H1 (cell line): ENCODE data around the gene NOXRED1.

Source experiments
- BRCA1 ChIP-seq: IDR thresholded peaks from 2 replicates; pipeline ENCODE4 v1.6.1; 2012; ENCODE audit warnings: low read depth, low read length, improper control_type of control experiment
- GABPA ChIP-seq: IDR thresholded peaks from 2 replicates; pipeline ENCODE4 v1.6.1; 2011; ENCODE audit warnings: mild to moderate bottlenecking, low read length, moderate library complexity, borderline replicate concordance; ENCODE audit not compliant: insufficient read depth
- JUND ChIP-seq: IDR thresholded peaks from 2 replicates; pipeline ENCODE4 v1.6.1; 2011; ENCODE audit warnings: mild to moderate bottlenecking, improper control_type of control experiment, low read length
- NANOG ChIP-seq: IDR thresholded peaks from 2 replicates; pipeline ENCODE4 v1.6.1; 2011; ENCODE audit warnings: low read length, low read depth, mild to moderate bottlenecking, inconsistent platforms; ENCODE audit not compliant: insufficient read depth, poor library complexity, severe bottlenecking
- NRF1 ChIP-seq: IDR thresholded peaks from 2 replicates; pipeline ENCODE4 v1.6.1; 2011; ENCODE audit warnings: mild to moderate bottlenecking, low read depth, low read length, improper control_type of control experiment
- POLR2AphosphoS5 ChIP-seq: IDR thresholded peaks from 2 replicates; pipeline ENCODE4 v1.6.1; 2011; ENCODE audit warnings: low read depth, low read length
- RAD21 ChIP-seq, 2 experiments: IDR thresholded peaks in 1 of 2; conservative IDR thresholded peaks in 1 of 2; 2 replicates each; pipeline ENCODE4 v1.6.1; 2011; ENCODE audit warnings: low read depth in 2 of 2, low read length in 2 of 2, improper control_type of control experiment in 1 of 2, inconsistent platforms in 1 of 2, mild to moderate bottlenecking in 1 of 2, moderate library complexity in 1 of 2
- SIX5 ChIP-seq: IDR thresholded peaks from 2 replicates; pipeline ENCODE4 v1.6.1; 2011; ENCODE audit warnings: mild to moderate bottlenecking, low read depth, low read length
- SP1 ChIP-seq: IDR thresholded peaks from 2 replicates; pipeline ENCODE4 v1.6.1; 2011; ENCODE audit warnings: low read depth, low read length
- YY1 ChIP-seq: IDR thresholded peaks from 2 replicates; pipeline ENCODE4 v1.6.1; 2011; ENCODE audit warnings: low read depth, mild to moderate bottlenecking, low read length
- ZNF274 ChIP-seq: IDR thresholded peaks from 2 replicates; pipeline ENCODE4 v1.7.0; 2012; ENCODE audit warnings: low read length, borderline replicate concordance; ENCODE audit errors: extremely low read depth
- TF ChIP-seq, protein P1 (sequence below): IDR thresholded peaks from 2 replicates; pipeline ENCODE4 v1.6.1; 2011; ENCODE audit warnings: low read length, improper control_type of control experiment
- TF ChIP-seq, protein P2 (sequence below), 3 experiments: IDR thresholded peaks; 1 replicate in 2 of 3; 2 replicates in 1 of 3; pipeline versions ENCODE4 v1.5.1 to v1.6.1; 2011; ENCODE audit warnings: low read length in 3 of 3, mild to moderate bottlenecking in 3 of 3, inconsistent platforms in 2 of 3, low read depth in 1 of 3, moderate library complexity in 1 of 3; ENCODE audit not compliant: insufficient read depth in 1 of 3; ENCODE audit errors: control extremely low read depth in 1 of 3

DNA sequence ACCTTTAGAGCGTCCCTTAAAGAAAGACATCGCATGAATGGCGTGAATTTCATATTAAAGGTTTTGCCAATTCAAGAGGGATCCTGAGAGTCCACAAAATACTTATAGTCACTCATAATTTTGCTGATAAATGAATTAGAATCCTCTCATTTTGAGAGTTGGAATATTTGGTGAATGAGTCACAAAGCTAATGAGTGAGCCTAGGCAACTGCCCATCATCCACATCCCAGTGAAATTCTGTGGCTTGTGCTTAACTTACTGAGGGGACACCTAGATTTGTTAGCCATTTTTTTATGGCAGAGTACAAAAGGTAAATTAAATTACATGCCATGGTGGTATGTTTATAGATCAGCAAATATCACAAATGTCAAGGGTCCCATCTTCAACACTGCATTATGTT lies 12.7 kb upstream of the NOXRED1 start:
- TF ChIP-seq NRF1, result no peak
- no peak for TF ChIP-seq BRCA1
- TF ChIP-seq GABPA, result no peak
- no peak for TF ChIP-seq JUND
- no peak for TF ChIP-seq YY1
- TF ChIP-seq, protein P1, sequence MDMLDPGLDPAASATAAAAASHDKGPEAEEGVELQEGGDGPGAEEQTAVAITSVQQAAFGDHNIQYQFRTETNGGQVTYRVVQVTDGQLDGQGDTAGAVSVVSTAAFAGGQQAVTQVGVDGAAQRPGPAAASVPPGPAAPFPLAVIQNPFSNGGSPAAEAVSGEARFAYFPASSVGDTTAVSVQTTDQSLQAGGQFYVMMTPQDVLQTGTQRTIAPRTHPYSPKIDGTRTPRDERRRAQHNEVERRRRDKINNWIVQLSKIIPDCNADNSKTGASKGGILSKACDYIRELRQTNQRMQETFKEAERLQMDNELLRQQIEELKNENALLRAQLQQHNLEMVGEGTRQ, result no peak
- TF ChIP-seq RAD21 (IDR thresholded peaks at IDR 0.05 in 1 of 2, conservative IDR thresholded peaks at IDR 0.05 in 1 of 2; ENCODE audit: low read depth in 2 of 2, low read length in 2 of 2), result no peak
- no peak for TF ChIP-seq NANOG
- TF ChIP-seq POLR2AphosphoS5, result no peak
- TF ChIP-seq ZNF274, result no peak
- TF ChIP-seq SIX5, result no peak
- no peak for TF ChIP-seq SP1
- TF ChIP-seq, protein P2, sequence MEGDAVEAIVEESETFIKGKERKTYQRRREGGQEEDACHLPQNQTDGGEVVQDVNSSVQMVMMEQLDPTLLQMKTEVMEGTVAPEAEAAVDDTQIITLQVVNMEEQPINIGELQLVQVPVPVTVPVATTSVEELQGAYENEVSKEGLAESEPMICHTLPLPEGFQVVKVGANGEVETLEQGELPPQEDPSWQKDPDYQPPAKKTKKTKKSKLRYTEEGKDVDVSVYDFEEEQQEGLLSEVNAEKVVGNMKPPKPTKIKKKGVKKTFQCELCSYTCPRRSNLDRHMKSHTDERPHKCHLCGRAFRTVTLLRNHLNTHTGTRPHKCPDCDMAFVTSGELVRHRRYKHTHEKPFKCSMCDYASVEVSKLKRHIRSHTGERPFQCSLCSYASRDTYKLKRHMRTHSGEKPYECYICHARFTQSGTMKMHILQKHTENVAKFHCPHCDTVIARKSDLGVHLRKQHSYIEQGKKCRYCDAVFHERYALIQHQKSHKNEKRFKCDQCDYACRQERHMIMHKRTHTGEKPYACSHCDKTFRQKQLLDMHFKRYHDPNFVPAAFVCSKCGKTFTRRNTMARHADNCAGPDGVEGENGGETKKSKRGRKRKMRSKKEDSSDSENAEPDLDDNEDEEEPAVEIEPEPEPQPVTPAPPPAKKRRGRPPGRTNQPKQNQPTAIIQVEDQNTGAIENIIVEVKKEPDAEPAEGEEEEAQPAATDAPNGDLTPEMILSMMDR (IDR thresholded peaks at IDR 0.05; ENCODE audit: control extremely low read depth in 1 of 3, insufficient read depth in 1 of 3, low read depth in 1 of 3, low read length in 3 of 3), result no peak
